GM20000 (cell line): ENCODE measurements around the gene FAM81A.
"Not testable (repeated sequence)": the region's sequence is repeated elsewhere in the genome, so short reads cannot be mapped to it uniquely, and the experiment has no call there.

Source experiments
- DNase-seq: peaks from one replicate; pipeline ENCODE4 v3.0.0; 2012; ENCODE audit warnings: low spot score
- CTCF ChIP-seq: IDR thresholded peaks from 2 replicates; pipeline ENCODE4 v1.5.1; 2012; ENCODE audit warnings: mild to moderate bottlenecking, control low read depth; ENCODE audit errors: extremely low read depth, missing control alignments

Gene FAM81A

DNA sequence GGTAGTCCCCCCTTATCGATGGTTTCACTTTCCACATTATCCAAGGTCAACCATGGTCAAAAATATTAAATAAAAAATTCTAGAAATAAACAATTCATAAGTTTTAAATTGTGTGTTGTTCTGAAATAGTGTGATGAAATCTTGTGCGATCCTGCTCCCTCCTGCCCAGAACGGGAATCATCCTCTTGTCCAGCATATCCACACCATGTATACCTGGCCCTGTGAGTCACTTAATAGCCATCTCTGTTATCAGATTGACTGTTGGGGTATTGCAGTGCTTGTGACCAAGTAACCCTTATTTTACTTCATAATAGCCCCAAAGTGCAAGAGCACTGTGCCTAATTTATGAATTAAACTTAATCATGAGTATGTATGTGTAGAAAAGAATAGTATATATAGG lies 19.1 kb downstream of the FAM81A start:
- no peak for DNase-seq
- TF ChIP-seq CTCF, result no peak

- no peak for TF ChIP-seq CTCF
- no peak for DNase-seq
Observed at GRCh38 chr15:59461521-59461920, 23.5 kb downstream of the FAM81A start.

GRCh38 chr15:59473226-59473625 lies 35.2 kb downstream of the FAM81A start:
- DNase-seq, result no peak
- no peak for TF ChIP-seq CTCF

DNA sequence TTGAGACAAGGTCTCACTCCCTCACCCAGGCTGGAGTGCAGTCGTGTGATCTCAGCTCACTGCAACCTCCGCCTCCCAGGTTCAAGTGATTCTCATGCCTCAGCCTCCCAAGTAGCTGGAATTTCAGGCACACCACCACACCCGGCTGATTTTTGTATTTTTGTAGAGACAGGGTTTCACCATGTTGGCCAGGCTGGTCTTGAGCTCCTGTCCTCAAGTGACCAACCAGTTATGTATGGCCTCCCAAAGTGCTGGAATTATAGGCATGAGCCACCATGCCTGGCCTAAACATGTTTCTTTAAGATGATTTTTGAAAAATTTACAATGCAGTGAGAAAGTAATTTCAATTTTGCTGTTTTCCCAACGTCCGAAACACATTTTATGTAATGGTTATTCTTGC lies 37.2 kb downstream of the FAM81A start:
- not testable (repeated sequence) for DNase-seq

- no peak for TF ChIP-seq CTCF
- DNase-seq, result no peak
Observed at GRCh38 chr15:59484399-59484798, 46.4 kb downstream of the FAM81A start.

DNA sequence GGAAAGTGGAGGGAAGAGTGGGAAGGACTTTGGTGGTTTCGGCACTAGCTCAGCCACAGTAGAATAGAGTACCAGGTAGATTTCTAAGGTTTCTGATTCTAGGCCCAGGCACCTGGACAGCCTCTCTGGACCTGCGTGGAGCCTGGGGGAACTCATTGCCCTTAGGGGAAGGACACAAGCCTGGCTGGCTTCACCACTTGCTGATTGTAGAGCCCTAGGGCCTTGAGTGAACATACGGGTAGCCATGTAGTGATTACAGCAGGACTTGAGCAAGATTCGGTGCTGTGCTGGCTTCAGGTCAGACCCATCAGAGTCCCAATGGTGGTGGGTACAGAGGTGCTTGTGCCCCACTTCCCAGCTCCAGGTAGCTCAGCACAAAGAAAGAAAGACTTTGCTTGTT lies 47.0 kb downstream of the FAM81A start:
- TF ChIP-seq CTCF, result no peak
- DNase-seq, result no peak

- DNase-seq, result not testable (repeated sequence)
Observed at GRCh38 chr15:59489485-59489884, 51.5 kb downstream of the FAM81A start.

DNA sequence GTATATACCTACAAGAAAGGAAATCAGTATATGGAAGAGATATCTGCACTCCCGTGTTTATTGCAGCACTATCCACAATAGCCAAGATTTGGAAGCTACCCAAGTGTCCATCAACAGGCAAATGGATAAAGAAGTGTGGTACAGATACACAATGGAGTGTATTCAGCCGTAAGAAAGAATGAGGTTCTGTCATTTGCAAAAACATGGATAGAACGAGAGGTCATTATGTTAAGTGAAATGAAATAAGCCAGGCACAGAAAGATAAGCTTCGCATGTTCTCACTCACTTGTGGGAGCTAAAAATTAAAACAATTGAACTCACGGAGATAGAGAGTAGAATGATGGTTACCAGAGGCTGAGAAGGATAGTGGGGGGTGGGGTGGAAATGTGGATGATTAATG lies 53.1 kb downstream of the FAM81A start:
- no peak for TF ChIP-seq CTCF
- DNase-seq, result no peak
